A549 treated with ZK216348 at 1 μM for 4 hours (cell line): ENCODE results near the gene RAB17. TPM values are rescaled to one million over a fixed set of nuclear protein-coding genes. Genes with fewer than 3 reads are reported as not detected.

Source experiments
- total RNA-seq: library from RNA; stranded (reverse); fragments of 200-300 nt; extraction: Qiagen RNA extraction; gene quantifications from 5 replicates; pipeline ENCODE4 v1.2.3, GENCODE V29; 2022; ENCODE audit warnings: low read depth

The RAB17 gene, protein sequence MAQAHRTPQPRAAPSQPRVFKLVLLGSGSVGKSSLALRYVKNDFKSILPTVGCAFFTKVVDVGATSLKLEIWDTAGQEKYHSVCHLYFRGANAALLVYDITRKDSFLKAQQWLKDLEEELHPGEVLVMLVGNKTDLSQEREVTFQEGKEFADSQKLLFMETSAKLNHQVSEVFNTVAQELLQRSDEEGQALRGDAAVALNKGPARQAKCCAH
- total RNA-seq = 0.16 to 0.33 TPM (median 0.28 TPM) in 4 of 5 replicates, not detected in the other

DNA sequence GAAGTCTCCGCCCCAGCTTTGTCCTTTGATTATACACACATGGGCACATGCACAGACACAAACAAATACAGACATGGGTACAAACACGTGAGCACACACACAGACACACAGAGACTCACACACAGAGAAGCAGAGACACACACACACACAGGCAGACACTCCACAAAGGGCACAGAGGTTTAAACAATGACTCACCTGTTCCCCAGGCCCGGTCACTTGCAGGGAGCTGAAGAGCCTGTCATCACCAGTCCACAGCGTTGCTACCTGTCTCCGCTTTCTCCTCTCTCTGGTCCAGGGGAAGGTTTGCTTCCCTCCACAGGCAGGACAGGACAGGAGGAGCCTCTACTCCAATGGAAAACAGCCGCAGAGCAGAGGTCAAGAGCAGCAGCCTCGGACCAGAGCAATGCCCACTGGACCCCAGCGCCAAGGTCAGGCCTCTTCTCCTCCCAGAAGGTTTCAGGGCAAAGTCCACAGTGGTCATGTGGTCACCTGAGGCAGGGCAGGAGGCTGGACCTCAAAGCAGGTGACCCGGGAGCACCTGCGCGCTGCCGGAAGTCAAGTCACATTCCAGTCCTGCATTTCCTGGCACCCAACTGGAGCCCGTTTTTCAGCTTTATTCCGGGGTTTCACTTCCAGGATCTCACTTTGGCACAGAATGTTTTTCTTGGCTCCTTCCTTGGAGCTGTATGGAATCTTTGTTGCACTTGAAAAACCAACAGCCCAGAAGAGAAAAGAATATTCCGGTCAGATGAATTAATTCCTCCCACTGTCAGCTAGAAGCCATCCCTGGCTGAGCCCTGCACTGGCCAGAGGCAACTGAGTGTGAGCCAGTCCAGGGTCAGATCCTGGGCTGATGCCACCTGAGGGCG lies at the start of gene RAB17:
TSS of gene RAB17 (minus strand) at position 463 of the 869 bp plus-strand sequence. CDS start 4,580 bp downstream, outside the sequence.

DNA sequence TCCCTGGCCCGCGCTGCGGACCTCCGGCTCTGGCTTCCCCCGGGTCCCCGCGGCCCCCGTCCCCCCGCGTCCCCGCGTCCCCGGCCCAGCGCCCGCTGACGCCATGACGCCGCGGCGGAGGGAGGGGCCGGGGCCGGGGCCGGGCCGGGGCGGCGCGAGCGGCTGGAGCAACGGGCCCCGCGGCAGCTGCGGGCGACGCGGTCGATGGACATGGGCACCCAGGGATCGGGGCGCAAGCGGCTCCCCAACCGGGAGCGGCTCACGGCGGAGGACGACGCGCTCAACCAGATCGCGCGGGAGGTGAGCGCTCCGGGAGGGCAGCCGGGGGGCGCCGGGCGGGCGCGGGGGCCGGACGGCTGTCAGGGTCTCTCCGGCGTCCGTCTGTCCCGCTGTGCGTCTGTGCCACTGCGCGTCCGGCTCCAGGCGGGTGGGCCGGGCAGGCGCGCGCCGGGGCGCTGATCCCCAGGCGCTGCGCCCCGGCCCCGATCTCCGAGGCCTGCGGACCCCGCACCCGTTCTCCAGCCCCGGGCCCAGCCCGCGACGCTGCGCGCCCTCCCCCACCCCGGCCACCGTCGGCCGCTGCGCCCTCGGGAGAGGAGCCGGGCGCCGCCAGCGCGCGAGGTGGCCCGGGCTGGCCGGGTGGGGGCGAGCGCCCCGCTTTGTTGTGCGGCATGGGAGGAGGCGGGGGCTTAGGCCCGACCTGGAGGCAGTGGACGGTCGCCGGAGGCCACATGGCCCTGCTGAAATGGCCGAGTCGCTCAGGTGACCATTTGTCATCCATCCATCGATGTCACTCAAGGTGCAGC lies 37.1 kb upstream of the RAB17 start, which contains the start of gene LRRFIP1:
TSS of gene LRRFIP1 (plus strand) at position 147 of the 806 bp plus-strand sequence. CDS start at position 205, 58 bp downstream.

DNA sequence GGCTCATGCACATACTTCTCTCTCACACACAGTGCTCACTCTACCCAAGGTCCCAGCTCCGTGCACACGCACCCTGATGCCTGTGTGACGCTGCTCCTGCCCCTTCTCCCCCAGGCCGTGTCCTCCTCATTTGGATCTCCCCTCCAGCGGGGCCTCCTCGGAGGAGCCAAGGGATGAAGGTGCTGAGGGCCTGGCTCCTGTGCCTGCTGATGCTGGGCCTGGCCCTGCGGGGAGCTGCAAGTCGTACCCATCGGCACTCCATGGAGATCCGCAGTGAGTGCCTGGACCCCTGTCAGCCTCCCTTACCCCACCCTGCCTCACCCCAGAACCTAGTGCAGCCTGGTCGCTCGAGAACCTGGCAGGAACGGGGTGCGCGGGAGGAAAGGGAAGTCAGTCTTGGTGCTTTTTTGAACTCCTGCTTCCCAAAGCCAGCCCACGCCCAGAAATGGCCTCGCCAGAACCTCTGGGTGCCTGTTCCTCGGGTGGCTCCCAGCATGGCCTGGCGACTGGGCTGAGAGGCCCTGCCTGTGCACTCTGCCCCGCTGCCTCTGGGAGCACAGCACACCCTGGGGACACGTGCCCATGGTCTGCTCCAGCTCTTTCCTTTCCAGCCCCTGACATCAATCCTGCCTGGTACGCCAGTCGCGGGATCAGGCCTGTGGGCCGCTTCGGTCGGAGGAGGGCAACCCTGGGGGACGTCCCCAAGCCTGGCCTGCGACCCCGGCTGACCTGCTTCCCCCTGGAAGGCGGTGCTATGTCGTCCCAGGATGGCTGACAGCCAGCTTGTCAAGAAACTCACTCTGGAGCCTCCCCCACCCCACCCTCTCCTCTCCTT lies 23.9 kb downstream of the RAB17 start, which contains the start of gene PRLH:
TSS of gene PRLH (plus strand) at position 174 of the 835 bp plus-strand sequence. CDS start at position 174, 0 bp downstream.

Other genes with a start within 250 kb of the RAB17 start
- gene COL6A3, start 176.6 kb downstream of the RAB17 start, total RNA-seq = 0.12 to 0.24 TPM (median 0.15 TPM) in 5 replicates
- gene MLPH, start 103.5 kb downstream of the RAB17 start, total RNA-seq = 207 to 326 TPM (median 306 TPM) in 5 replicates
- gene PRLH, start 24.2 kb downstream of the RAB17 start, total RNA-seq = not detected in 5 replicates
- gene LRRFIP1, start 36.9 kb upstream of the RAB17 start, total RNA-seq = 68.9 to 107 TPM (median 96.3 TPM) in 5 replicates
- 0.13 to 0.66 TPM (median 0.29 TPM) in 5 replicates for gene RBM44, start 208.0 kb upstream of the RAB17 start, total RNA-seq